GM23338 (cell line): ENCODE data around the gene TMEM125. TPM values are rescaled to one million over a fixed set of nuclear protein-coding genes. Genes with fewer than 3 reads are reported as not detected.

Experiments used
- ATAC-seq: fragments of 200-7000 bp; cut with Tn5 transposase; 3 replicates; pipeline ENCODE4 v1.9.1; 2020
- DNase-seq: peaks from one replicate; pipeline ENCODE4 v3.0.0-alpha.2; 2015; ENCODE audit warnings: low spot score
- H2AFZ ChIP-seq: fragments of 200-600 bp; sonication (generic); 2 replicates; pipeline ENCODE4 v1.8.0; 2016; ENCODE audit warnings: antibody characterized with exemption, mild to moderate bottlenecking, moderate library complexity
- H3F3A ChIP-seq: fragments of 200-600 bp; sonication (generic); replicated peaks from 2 replicates; pipeline ENCODE4 v1.8.0; 2017; ENCODE audit warnings: antibody characterized with exemption, mixed run types, low read depth
- H3K27ac ChIP-seq: fragments of 200-600 bp; sonication (generic); 2 replicates; pipeline ENCODE4 v1.6.1; 2016; ENCODE audit warnings: low read depth
- H3K27me3 ChIP-seq: fragments of 200-600 bp; sonication (generic); 2 replicates; pipeline ENCODE4 v1.8.0; 2016; ENCODE audit warnings: mild to moderate bottlenecking, mixed run types, moderate library complexity; ENCODE audit not compliant: insufficient read depth
- H3K36me3 ChIP-seq: fragments of 200-600 bp; sonication (generic); 2 replicates; pipeline ENCODE4 v1.8.0; 2016; ENCODE audit warnings: mild to moderate bottlenecking; ENCODE audit not compliant: insufficient read depth
- H3K4me1 ChIP-seq: fragments of 200-600 bp; sonication (generic); 2 replicates; pipeline ENCODE4 v1.8.0; 2016; ENCODE audit warnings: mild to moderate bottlenecking, moderate library complexity; ENCODE audit not compliant: insufficient read depth
- H3K4me2 ChIP-seq: fragments of 200-600 bp; sonication (generic); 2 replicates; pipeline ENCODE4 v1.7.1; 2017; ENCODE audit warnings: mixed run types
- H3K4me3 ChIP-seq: fragments of 200-600 bp; sonication (generic); 2 replicates; pipeline ENCODE4 v1.6.1; 2016; ENCODE audit warnings: mixed run types
- H3K79me2 ChIP-seq: fragments of 200-600 bp; sonication (generic); replicated peaks from 2 replicates; pipeline ENCODE4 v1.8.0; 2017; ENCODE audit warnings: mild to moderate bottlenecking; ENCODE audit not compliant: insufficient read depth
- H3K9me2 ChIP-seq: fragments of 200-600 bp; sonication (generic); 2 replicates; pipeline ENCODE4 v1.8.0; 2017; ENCODE audit not compliant: insufficient read depth
- H4K20me1 ChIP-seq: fragments of 200-600 bp; sonication (generic); replicated peaks from 2 replicates; pipeline ENCODE4 v1.8.0; 2017; ENCODE audit warnings: mild to moderate bottlenecking; ENCODE audit not compliant: insufficient read depth
- H3K27ac Mint-ChIP-seq: 2 replicates; pipeline ENCODE4 v1.8.0; 2020; ENCODE audit warnings: inconsistent platforms, mild to moderate bottlenecking, moderate library complexity, mixed read lengths
- H3K27me3 Mint-ChIP-seq: 3 replicates; pipeline ENCODE4 v1.8.0; 2022; ENCODE audit warnings: low read depth, mild to moderate bottlenecking, moderate library complexity, mixed read lengths, inconsistent platforms; ENCODE audit not compliant: insufficient read depth, poor library complexity
- H3K36me3 Mint-ChIP-seq: 3 replicates; pipeline ENCODE4 v1.8.0; 2021; ENCODE audit warnings: low read depth, mild to moderate bottlenecking, inconsistent platforms, moderate library complexity, mixed read lengths
- H3K4me1 Mint-ChIP-seq: 3 replicates; pipeline ENCODE4 v1.8.0; 2020; ENCODE audit warnings: mild to moderate bottlenecking, inconsistent platforms, mixed read lengths
- H3K4me3 Mint-ChIP-seq: 3 replicates; pipeline ENCODE4 v1.8.0; 2021; ENCODE audit warnings: moderate library complexity, mild to moderate bottlenecking, inconsistent platforms, mixed read lengths
- H3K9me3 Mint-ChIP-seq: 3 replicates; pipeline ENCODE4 v1.8.0; 2020; ENCODE audit warnings: moderate library complexity, mild to moderate bottlenecking, inconsistent platforms, mixed read lengths
- ETS1 ChIP-seq: IDR thresholded peaks from 2 replicates; pipeline ENCODE4 v1.6.1; 2016; ENCODE audit warnings: antibody characterized with exemption
- EZH2 ChIP-seq: fragments of 200-600 bp; sonication (generic); IDR thresholded peaks from one replicate; pipeline ENCODE4 v1.8.0; 2017; ENCODE audit warnings: antibody characterized with exemption, mild to moderate bottlenecking, low read depth; ENCODE audit not compliant: unreplicated experiment
- EZH2phosphoT487 ChIP-seq: fragments of 200-600 bp; sonication (generic); IDR thresholded peaks from one replicate; pipeline ENCODE4 v1.8.1; 2018; ENCODE audit warnings: antibody characterized with exemption; ENCODE audit not compliant: unreplicated experiment
- JUNB ChIP-seq: IDR thresholded peaks from one replicate; pipeline ENCODE4 v1.6.1; 2016; ENCODE audit warnings: antibody characterized with exemption; ENCODE audit not compliant: unreplicated experiment
- NANOG ChIP-seq: IDR thresholded peaks from 2 replicates; pipeline ENCODE4 v1.6.1; 2016; ENCODE audit warnings: antibody characterized with exemption, borderline replicate concordance
- POLR2AphosphoS5 ChIP-seq: IDR thresholded peaks from 2 replicates; pipeline ENCODE4 v1.6.1; 2016; ENCODE audit warnings: antibody characterized with exemption, low read depth
- REST ChIP-seq: IDR thresholded peaks from one replicate; pipeline ENCODE4 v1.6.1; 2018; ENCODE audit warnings: antibody characterized with exemption; ENCODE audit not compliant: unreplicated experiment
- STAT1 ChIP-seq: IDR thresholded peaks from one replicate; pipeline ENCODE4 v1.6.1; 2016; ENCODE audit warnings: antibody characterized with exemption; ENCODE audit not compliant: unreplicated experiment
- ZNF114 ChIP-seq: fragments of 250-450 bp; sonication (Bioruptor Pico); IDR thresholded peaks from 2 replicates; pipeline ENCODE4 v1.5.0; 2020; ENCODE audit warnings: mild to moderate bottlenecking, moderate library complexity
- ZNF331 ChIP-seq: fragments of 250-450 bp; sonication (Bioruptor Pico); IDR thresholded peaks from 2 replicates; pipeline ENCODE4 v1.5.0; 2020; ENCODE audit warnings: low read depth, mild to moderate bottlenecking, moderate library complexity
- polyA plus RNA-seq: library from polyadenylated mRNA; unstranded; fragments of >200 nt; fragmentation: Nextera tagmentation; extraction: Ambion mirVana; gene quantifications from 2 replicates; pipeline ENCODE4 v1.2.1, GENCODE V29; 2016
- total RNA-seq: library from RNA; depleted of rRNA; stranded (reverse); fragments of >200 nt; shearing (Covaris generic); gene quantifications from 2 replicates; pipeline ENCODE4 v1.2.3, GENCODE V29; 2014

Gene TMEM125
- total and polyA plus RNA-seq, 2 experiments from 2014 or later: 16.8 to 39.3 TPM

GRCh38 chr1:43317817-43318471, 48.2 kb downstream of the TMEM125 start (continued):
- no peak for TF ChIP-seq ZNF114 (CRISPR knock-in tag)
- TF ChIP-seq REST: no peak
- TF ChIP-seq ZNF331 (CRISPR knock-in tag): no peak

- Histone ChIP-seq H3K4me2 (no peak overlapping the region), H3F3A (no peaks in the 10 kb centered on the region), H4K20me1 (no peaks in the 10 kb centered on the region), H2AFZ (no peak overlapping the region), H3K36me3 (no peaks in the 10 kb centered on the region), H3K4me3 (no peak overlapping the region), H3K27me3 (no peaks in the 10 kb centered on the region), H3K4me1 (no peaks in the 10 kb centered on the region), H3K27ac (no peak overlapping the region), H3K79me2 (no peaks in the 10 kb centered on the region), H3K9me2 (no peaks in the 10 kb centered on the region)
- ATAC-seq (no peak), DNase-seq (no peak)
- H3K4me3 Mint-ChIP-seq: no peak overlapping the region
- H3K4me1 Mint-ChIP-seq: peaks cover 7% of the 10 kb centered on the region; the same call in 2 of the 3 replicates
- no peak overlapping the region for H3K27ac Mint-ChIP-seq
- H3K9me3 Mint-ChIP-seq: no peaks in the 10 kb centered on the region
- H3K36me3 Mint-ChIP-seq: no peaks in the 10 kb centered on the region
- H3K27me3 Mint-ChIP-seq: peaks cover 14% of the 10 kb centered on the region
- no peak for TF ChIP-seq EZH2phosphoT487
- no peak for TF ChIP-seq POLR2AphosphoS5
- no peak for TF ChIP-seq REST
- TF ChIP-seq ZNF331 (CRISPR knock-in tag): no peak
- no peak for TF ChIP-seq ETS1
- no peak for TF ChIP-seq NANOG
- TF ChIP-seq JUNB: no peak
- TF ChIP-seq EZH2: no peak
- no peak for TF ChIP-seq STAT1
Measured at GRCh38 chr1:43318831-43319230, 49.0 kb downstream of the TMEM125 start.
